H1 (cell line): ENCODE measurements around the gene NOS3. TPM values are rescaled to one million over a fixed set of nuclear protein-coding genes. Genes with fewer than 3 reads are reported as not detected.
"Not testable (repeated sequence)": the region's sequence is repeated elsewhere in the genome, so short reads cannot be mapped to it uniquely, and the experiment has no call there.

Experiments used
- CTCF ChIA-PET: fragments of 300-600 bp; sonication (Branson Sonifier 250); formaldehyde crosslinking; loops from one replicate; lab custom pipeline; 2021; ENCODE audit not compliant: partially characterized antibody; lab: Charles Lee
- POLR2A ChIA-PET: fragments of 300-600 bp; sonication (Branson Sonifier 250); formaldehyde crosslinking; loops from one replicate; lab custom pipeline; 2021; ENCODE audit warnings: inconsistent platforms; ENCODE audit not compliant: partially characterized antibody; lab: Charles Lee
- DNase-seq, 2 experiments: peaks; one replicate each; pipeline versions ENCODE4 v3.0.0 to v3.0.0-alpha.2; 2010 to 2022; ENCODE audit warnings: low spot score in 2 of 2, low read depth in 1 of 2, mixed read lengths in 1 of 2
- FAIRE-seq: peaks from 2 replicates; lab custom pipeline; 2011; peaks lifted over from hg19 to GRCh38; lab: Jason Lieb, UNC
- H2AFZ ChIP-seq: 2 replicates; pipeline ENCODE4 v1.8.1; 2012; ENCODE audit warnings: low read length, inconsistent platforms
- H2AK5ac ChIP-seq: 2 replicates; pipeline ENCODE4 v1.6.1; 2013; ENCODE audit warnings: low read depth, low read length
- H2BK120ac ChIP-seq: replicated peaks from 2 replicates; pipeline ENCODE3; 2013; ENCODE audit warnings: low read depth, low read length, inconsistent platforms
- H2BK12ac ChIP-seq: 2 replicates; pipeline ENCODE4 v1.6.1; 2013; ENCODE audit warnings: low read depth, low read length
- H2BK15ac ChIP-seq: 2 replicates; pipeline ENCODE4 v1.6.1; 2013; ENCODE audit warnings: low read length
- H2BK20ac ChIP-seq: 2 replicates; pipeline ENCODE4 v1.6.1; 2013; ENCODE audit warnings: low read length
- H2BK5ac ChIP-seq: 2 replicates; pipeline ENCODE4 v1.6.1; 2013; ENCODE audit warnings: low read depth, low read length
- H3K14ac ChIP-seq: 2 replicates; pipeline ENCODE4 v1.6.1; 2013; ENCODE audit warnings: inconsistent platforms; ENCODE audit not compliant: insufficient read length
- H3K18ac ChIP-seq: 2 replicates; pipeline ENCODE4 v1.6.1; 2013; ENCODE audit warnings: low read length; ENCODE audit errors: extremely low read depth
- H3K23ac ChIP-seq: 2 replicates; pipeline ENCODE4 v1.6.1; 2013; ENCODE audit warnings: inconsistent platforms; ENCODE audit not compliant: insufficient read length
- H3K23me2 ChIP-seq: 2 replicates; pipeline ENCODE4 v1.6.1; 2013; ENCODE audit warnings: low read depth, low read length
- H3K27ac ChIP-seq: 2 replicates; pipeline ENCODE4 v1.6.1; 2011; ENCODE audit warnings: low read depth, low read length, inconsistent platforms
- H3K27me3 ChIP-seq, 4 experiments: replicated peaks in 1 of 4; 1 replicate in 1 of 4; 2 replicates in 3 of 4; pipeline versions ENCODE4 v1.6.1 to v1.8.1; 2011 to 2013; ENCODE audit warnings: low read length in 3 of 4, mild to moderate bottlenecking in 3 of 4, inconsistent platforms in 2 of 4, mixed read lengths in 2 of 4, moderate library complexity in 1 of 4; ENCODE audit not compliant: control insufficient read depth in 3 of 4, insufficient read depth in 3 of 4; ENCODE audit errors: extremely low read depth in 1 of 4
- H3K36me3 ChIP-seq, 4 experiments: 2 replicates each; pipeline versions ENCODE4 v1.6.1 to v1.8.1; 2011 to 2013; ENCODE audit warnings: mild to moderate bottlenecking in 4 of 4, low read length in 3 of 4, moderate library complexity in 2 of 4, control low read depth in 1 of 4, inconsistent platforms in 1 of 4; ENCODE audit not compliant: insufficient read depth in 4 of 4, control insufficient read depth in 2 of 4
- H3K4ac ChIP-seq: replicated peaks from 2 replicates; pipeline ENCODE3; 2013; ENCODE audit warnings: low read length, low read depth, mixed read lengths, inconsistent platforms; ENCODE audit not compliant: insufficient read length
- H3K4me1 ChIP-seq, 4 experiments: replicated peaks in 1 of 4; 1 replicate in 1 of 4; 2 replicates in 3 of 4; pipeline versions ENCODE4 v1.6.1 to v1.8.1; 2011 to 2013; ENCODE audit warnings: low read length in 3 of 4, inconsistent platforms in 2 of 4, mixed read lengths in 1 of 4; ENCODE audit not compliant: insufficient read depth in 4 of 4, control insufficient read depth in 3 of 4
- H3K4me2 ChIP-seq, 2 experiments: 2 replicates each; pipeline versions ENCODE4 v1.6.1 to v1.8.1; 2011 to 2013; ENCODE audit warnings: low read depth in 2 of 2, low read length in 2 of 2, control low read depth in 1 of 2, inconsistent platforms in 1 of 2, mild to moderate bottlenecking in 1 of 2; ENCODE audit not compliant: insufficient read depth in 1 of 2
- H3K4me3 ChIP-seq, 4 experiments: fragments of 200-600, 300-600 bp in 1 of 4; sonication (generic), shearing (Covaris generic), sonication (Bioruptor Twin) in 1 of 4; 2 replicates each; pipeline versions ENCODE4 v1.5.1 to v1.8.1; 2011 to 2016; ENCODE audit warnings: low read length in 4 of 4, low read depth in 3 of 4, control low read depth in 2 of 4, inconsistent platforms in 2 of 4, mild to moderate bottlenecking in 2 of 4, mixed read lengths in 1 of 4, moderate library complexity in 1 of 4; ENCODE audit not compliant: insufficient read depth in 2 of 4; ENCODE audit errors: extremely low read depth in 1 of 4
- H3K56ac ChIP-seq: replicated peaks from 2 replicates; pipeline ENCODE3; 2013; ENCODE audit warnings: low read depth, mild to moderate bottlenecking, mixed read lengths, low read length, inconsistent platforms; ENCODE audit not compliant: insufficient read length
- H3K79me1 ChIP-seq: 2 replicates; pipeline ENCODE4 v1.6.1; 2013; ENCODE audit warnings: low read depth, low read length, control low read depth
- H3K79me2 ChIP-seq, 2 experiments: 2 replicates each; pipeline versions ENCODE4 v1.6.1 to v1.8.1; 2012 to 2013; ENCODE audit warnings: low read length in 2 of 2, mild to moderate bottlenecking in 2 of 2, inconsistent platforms in 1 of 2; ENCODE audit not compliant: insufficient read depth in 2 of 2, control insufficient read depth in 1 of 2
- H3K9ac ChIP-seq, 4 experiments: replicated peaks in 1 of 4; 1 replicate in 1 of 4; 2 replicates in 3 of 4; pipeline versions ENCODE4 v1.6.1 to v1.8.1; 2011 to 2013; ENCODE audit warnings: low read depth in 3 of 4, low read length in 3 of 4, control low read depth in 2 of 4, mild to moderate bottlenecking in 2 of 4, moderate library complexity in 2 of 4, inconsistent platforms in 1 of 4; ENCODE audit errors: extremely low read depth in 1 of 4
- H3K9me3 ChIP-seq, 2 experiments: 2 replicates each; pipeline versions ENCODE4 v1.6.1 to v1.8.1; 2012 to 2013; ENCODE audit warnings: mild to moderate bottlenecking in 2 of 2, moderate library complexity in 2 of 2, control low read depth in 1 of 2, inconsistent platforms in 1 of 2, low read depth in 1 of 2, low read length in 1 of 2, mixed read lengths in 1 of 2; ENCODE audit not compliant: insufficient read depth in 2 of 2
- H4K20me1 ChIP-seq, 2 experiments: replicated peaks in 1 of 2; 2 replicates each; pipeline versions ENCODE3 to v1.8.1; 2011 to 2013; ENCODE audit warnings: inconsistent platforms in 2 of 2, low read length in 2 of 2, mild to moderate bottlenecking in 1 of 2; ENCODE audit not compliant: insufficient read depth in 2 of 2, control insufficient read depth in 1 of 2
- H4K5ac ChIP-seq: 2 replicates; pipeline ENCODE4 v1.6.1; 2013; ENCODE audit warnings: low read length, low read depth, mixed read lengths, inconsistent platforms; ENCODE audit not compliant: insufficient read length
- H4K8ac ChIP-seq: 2 replicates; pipeline ENCODE4 v1.8.0; 2013; ENCODE audit warnings: mild to moderate bottlenecking, moderate library complexity, low read length, inconsistent platforms; ENCODE audit not compliant: insufficient read depth; ENCODE audit errors: extremely low read depth
- H4K91ac ChIP-seq: replicated peaks from 2 replicates; pipeline ENCODE3; 2013; ENCODE audit warnings: low read length, mixed read lengths, inconsistent platforms; ENCODE audit not compliant: insufficient read length
- SAP30 ChIP-seq: fragments of 300-600 bp; sonication (generic); IDR thresholded peaks from 2 replicates; pipeline ENCODE4 v1.7.1; 2012; ENCODE audit warnings: low read length, moderate library complexity, mild to moderate bottlenecking, inconsistent platforms; ENCODE audit not compliant: insufficient read depth, insufficient replicate concordance
- SIN3A ChIP-seq, 2 experiments: IDR thresholded peaks in 1 of 2; conservative IDR thresholded peaks in 1 of 2; 2 replicates each; pipeline ENCODE4 v1.6.1; 2011 to 2012; ENCODE audit warnings: low read length in 2 of 2, improper control_type of control experiment in 1 of 2, low read depth in 1 of 2, mild to moderate bottlenecking in 1 of 2
- TAF1 ChIP-seq: IDR thresholded peaks from 2 replicates; pipeline ENCODE4 v1.6.1; 2011; ENCODE audit warnings: mild to moderate bottlenecking, low read depth, low read length
- YY1 ChIP-seq: IDR thresholded peaks from 2 replicates; pipeline ENCODE4 v1.6.1; 2011; ENCODE audit warnings: low read depth, mild to moderate bottlenecking, low read length
- WGBS, 2 experiments: shearing (Covaris generic) in 1 of 2; methylation state at CpG; one replicate each; pipeline versions ENCODE4 v1.1.6 to v1.1.7; 2013 to 2015; ENCODE audit warnings: low lambda C conversion rate in 2 of 2, mixed read lengths in 2 of 2, inconsistent platforms in 1 of 2, low coverage in 1 of 2, missing lambda C conversion rate in 1 of 2; ENCODE audit not compliant: insufficient replicate concordance in 2 of 2, insufficient coverage in 1 of 2, insufficient read length in 1 of 2; ENCODE audit errors: extremely low coverage in 1 of 2, missing lambda C conversion rate in 1 of 2; 5-methylcytosine and 5-hydroxymethylcytosine counted together
- polyA plus RNA-seq, 7 experiments: library from polyadenylated mRNA; depleted of rRNA in 3 of 7; stranded (reverse) in 5 of 7; unstranded in 2 of 7; fragments of >200 nt in 5 of 7; fragments of 200-250 nt in 2 of 7; gene quantifications; 1 replicate in 5 of 7; 2 replicates in 1 of 7; 4 replicates in 1 of 7; pipeline versions ENCODE4 v1.2.1 to v1.2.3, GENCODE V29; 2011 to 2013; ENCODE audit warnings: missing spikeins in 2 of 7, mixed read lengths in 2 of 7
- total RNA-seq: library from RNA; stranded (reverse); fragmentation: NEBNext Ultra II Directional; extraction: Animal tissue kit (Norgen Biotek cat#: 25700); gene quantifications from 2 replicates; pipeline ENCODE4 v1.2.1, GENCODE V29; 2021

Gene NOS3
- total and polyA plus RNA-seq, 2 of the 8 experiments (the other 6 are each of a cell fraction or from before 2014, with no cell fraction given) = 4.4 to 16.2 TPM

DNA sequence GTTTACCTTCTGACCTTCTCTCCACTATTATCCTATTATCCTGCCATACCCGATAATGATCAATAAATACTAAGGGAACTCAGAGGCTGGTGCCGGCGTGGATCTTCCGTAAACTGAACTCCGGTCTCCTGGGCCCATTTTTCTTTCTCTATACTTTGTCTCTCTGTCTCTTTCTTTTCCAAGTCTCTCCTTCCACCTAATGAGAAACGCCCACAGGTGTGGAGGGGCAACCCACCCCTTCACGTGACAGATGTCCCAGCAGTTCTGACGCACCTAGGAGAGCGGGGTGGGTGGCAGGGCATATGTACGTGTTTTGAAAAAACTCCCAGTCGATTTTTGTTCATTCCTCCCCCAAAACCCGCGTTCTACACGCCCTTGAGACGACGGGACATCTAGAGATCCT, 36.9 kb downstream of the NOS3 start:
- Histone ChIP-seq H2AK5ac (0 out of 2 replicates have a peak overlapping the region, but pooled peaks have one; percentile 39), H3K9ac (peak overlapping the region in 2 of 4 experiments; percentile 7 to 12; a peak in 2 of 7 replicates)
- FAIRE-seq = not testable (repeated sequence)

More for the DNA sequence above, 36.9 kb downstream of the NOS3 start:
- 0 out of 2 replicates have a peak overlapping the region, but pooled peaks have one; percentile 15 for H3K27ac ChIP-seq
- H2AFZ ChIP-seq, H3K4ac ChIP-seq, H4K20me1 ChIP-seq, H2BK15ac ChIP-seq, H3K27me3 ChIP-seq, H3K36me3 ChIP-seq, H3K4me1 ChIP-seq, H3K56ac ChIP-seq, H3K79me2 ChIP-seq, H4K5ac ChIP-seq, H3K18ac ChIP-seq, H4K91ac ChIP-seq, H2BK120ac ChIP-seq, H3K23ac ChIP-seq, H3K14ac ChIP-seq, H3K9me3 ChIP-seq, H3K79me1 ChIP-seq, DNase-seq, H3K23me2 ChIP-seq, H4K8ac ChIP-seq, H2BK12ac ChIP-seq, H2BK20ac ChIP-seq, H2BK5ac ChIP-seq: not testable (repeated sequence)
- TF ChIP-seq SAP30 (peak; percentile 78), TAF1 (peak; percentile 24; the same call in 1 of the 2 replicates), YY1 (0 out of 2 replicates have a peak, but pooled peaks have one; percentile 57), SIN3A (conservative IDR thresholded peaks at IDR 0.05 in 1 of 2, IDR thresholded peaks at IDR 0.05 in 1 of 2; ENCODE audit: low read depth in 1 of 2, low read length in 2 of 2) (0 out of 4 replicates have a peak, but pooled peaks of 1 of the 2 experiments have one; percentile 80)
- ChIA-PET POLR2A (interaction anchor here (0.7 to 3.2 kb wide), 9 partner anchors 9 to 1962 kb away, joined by 3 to 18 read pairs (median 6); partner anchors contain the start of gene CDK5), CTCF (interaction anchor here (0.7 to 2.7 kb wide), 16 partner anchors 9 to 84 kb away, joined by 3 to 24 read pairs (median 4); partner anchors contain the start of gene CDK5)
- peak overlapping the region; percentile 32 to 97 (median 58); a peak in 7 of 8 replicates for H3K4me3 ChIP-seq
- WGBS, 2 experiments = 15% methylated on average over 16 of the region's 16 CpGs; no CpG with 5 or more reads in 1 of the 2 experiments
- peak overlapping the region; percentile 75 to 90 for H3K4me2 ChIP-seq
